Measurements from ENCODE around the gene MFRP.

The MFRP gene

DNA sequence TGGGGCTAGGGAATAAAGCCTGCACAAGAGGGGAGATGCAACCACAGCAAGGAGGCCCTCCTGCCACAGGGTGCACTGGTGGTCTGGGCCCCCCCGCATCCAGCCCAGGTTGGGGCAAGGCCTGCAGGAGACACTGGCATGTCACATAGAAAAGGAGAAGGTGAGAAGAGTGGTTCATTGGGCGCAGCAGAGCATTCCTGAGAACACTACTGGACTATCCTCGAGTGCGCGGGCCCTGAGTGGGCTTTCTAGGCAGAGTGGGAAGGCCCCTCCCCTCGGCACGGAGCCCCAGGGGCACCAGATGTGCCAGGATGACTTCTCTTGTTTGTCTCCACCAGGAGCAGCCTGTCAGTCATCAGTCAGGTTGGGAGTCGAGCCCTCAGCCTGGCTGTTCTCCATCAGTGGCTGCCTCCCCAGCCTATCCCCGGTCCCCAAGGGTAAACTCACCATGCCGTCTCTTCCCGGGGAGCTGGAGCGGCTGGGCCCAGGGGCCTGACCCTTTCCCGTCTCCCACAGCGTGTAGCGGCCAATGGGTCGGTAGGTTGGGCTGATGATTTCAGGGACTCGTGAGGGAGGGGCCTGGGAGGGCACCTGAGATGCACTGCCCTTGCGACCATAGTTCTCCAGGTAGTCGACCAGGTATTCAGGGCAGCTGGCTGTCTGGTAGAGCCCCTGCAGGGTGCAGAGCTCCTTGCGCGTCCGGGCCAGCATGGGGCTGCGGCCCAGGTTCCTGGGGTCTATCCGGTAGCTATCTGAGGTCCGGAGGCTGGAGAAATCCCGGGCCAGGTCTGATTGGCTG, 26.0 kb upstream of the MFRP start:
- no peak for DNase-seq

GRCh38 chr11:119371778-119372182, 25.3 kb upstream of the MFRP start:
- DNase-seq: no peak

GRCh38 chr11:119371067-119371601, 24.6 kb upstream of the MFRP start:
- DNase-seq: no peak

DNA sequence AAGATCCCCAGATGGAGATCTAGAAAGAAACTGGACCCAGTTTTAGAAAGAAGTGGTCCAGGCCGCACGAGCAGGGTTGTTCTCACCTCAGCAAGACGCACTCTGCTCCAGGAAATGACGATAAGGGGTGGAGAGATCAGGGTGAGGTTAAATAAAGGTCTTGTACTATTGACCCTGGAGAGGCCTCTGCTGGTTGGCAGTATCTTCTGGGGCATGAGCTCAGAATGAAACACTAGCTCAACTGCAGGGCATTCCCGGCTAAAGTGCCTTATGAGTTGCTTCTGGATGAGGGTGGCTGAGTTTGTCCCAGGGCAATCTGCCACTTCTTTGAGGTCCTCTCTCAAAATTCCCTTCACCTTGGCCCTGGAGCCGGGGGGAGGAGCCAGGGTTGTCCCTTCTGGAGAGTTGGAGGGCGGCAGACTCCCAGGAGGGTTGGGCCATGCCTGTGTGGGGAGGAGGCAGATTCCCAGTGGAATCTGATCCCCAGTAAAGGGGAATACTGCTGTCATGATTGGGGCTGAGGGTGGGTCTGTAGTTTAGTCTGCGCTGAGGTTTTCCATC, 24.1 kb upstream of the MFRP start:
- DNase-seq: no peak

DNA sequence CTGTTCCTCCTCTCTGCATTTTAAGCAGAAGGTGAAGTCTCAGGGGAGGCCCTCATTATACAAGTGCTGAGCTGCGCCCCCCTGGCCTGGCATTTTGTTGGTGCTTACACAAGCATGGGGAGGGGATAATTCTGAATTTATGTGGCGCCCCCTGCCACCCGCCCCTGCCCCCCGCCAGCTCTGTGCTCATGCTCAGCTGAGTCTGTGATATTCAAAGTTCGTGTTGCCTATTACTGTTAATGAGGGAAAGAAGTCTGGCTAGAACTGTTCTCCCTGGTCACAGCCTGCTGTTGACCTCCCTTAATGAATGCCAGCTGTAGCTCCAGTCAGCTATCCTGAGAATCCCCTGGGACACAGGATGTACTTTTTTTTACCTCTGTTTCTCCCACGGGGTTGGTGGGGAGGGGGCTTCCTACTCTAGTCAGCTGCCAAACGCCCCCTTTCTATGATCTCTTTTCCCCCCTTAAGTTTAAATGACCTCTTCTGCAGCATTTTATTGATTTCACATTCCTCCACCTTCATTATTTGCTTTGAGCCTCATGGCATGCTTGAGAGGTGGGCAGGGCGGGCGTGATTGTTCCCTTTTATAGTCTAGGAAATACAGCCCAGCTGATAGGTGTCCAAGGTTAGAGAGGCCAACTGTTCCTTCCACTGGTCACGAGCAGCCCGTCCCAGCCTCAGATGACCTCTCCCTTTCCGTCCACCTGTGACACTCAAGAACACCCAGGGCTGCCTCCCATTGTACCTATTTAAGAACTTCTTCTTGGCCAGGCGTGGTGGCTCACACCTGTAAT, 22.8 kb upstream of the MFRP start:
- no peak for DNase-seq

- DNase-seq: no peak
Observed at GRCh38 chr11:119368121-119369034, 21.9 kb upstream of the MFRP start.

DNA sequence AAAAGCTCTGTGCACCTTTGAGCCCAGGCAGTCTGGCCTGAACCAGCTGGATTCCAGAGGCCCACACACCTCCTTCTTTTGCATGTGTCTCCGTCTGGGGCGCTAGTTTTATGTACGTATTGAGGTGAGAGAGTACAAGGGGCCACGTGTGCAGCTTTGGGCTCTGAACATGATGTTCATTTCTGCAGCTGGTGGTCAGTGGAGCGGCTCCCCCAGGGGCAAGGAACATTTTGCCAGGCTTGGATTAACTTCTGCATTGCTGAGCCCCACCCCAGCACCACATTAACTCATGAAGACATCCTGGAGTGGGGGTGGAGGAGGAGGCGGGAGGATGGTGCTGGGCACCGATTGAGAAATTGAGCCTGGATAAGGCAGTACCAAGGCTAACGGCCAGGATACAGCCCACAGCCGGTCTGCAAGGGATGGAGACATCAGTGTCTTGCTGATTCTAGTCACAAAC, 21.2 kb upstream of the MFRP start:
- DNase-seq: no peak

GRCh38 chr11:119366690-119367620, 20.4 kb upstream of the MFRP start:
- DNase-seq: no peak

GRCh38 chr11:119365071-119365591, 18.6 kb upstream of the MFRP start:
- no peak for DNase-seq

- DNase-seq: peak; percentile 46
Observed at GRCh38 chr11:119363851-119364590, 17.5 kb upstream of the MFRP start.

- no peak for DNase-seq
Observed at GRCh38 chr11:119363081-119363850, 16.8 kb upstream of the MFRP start.

DNA sequence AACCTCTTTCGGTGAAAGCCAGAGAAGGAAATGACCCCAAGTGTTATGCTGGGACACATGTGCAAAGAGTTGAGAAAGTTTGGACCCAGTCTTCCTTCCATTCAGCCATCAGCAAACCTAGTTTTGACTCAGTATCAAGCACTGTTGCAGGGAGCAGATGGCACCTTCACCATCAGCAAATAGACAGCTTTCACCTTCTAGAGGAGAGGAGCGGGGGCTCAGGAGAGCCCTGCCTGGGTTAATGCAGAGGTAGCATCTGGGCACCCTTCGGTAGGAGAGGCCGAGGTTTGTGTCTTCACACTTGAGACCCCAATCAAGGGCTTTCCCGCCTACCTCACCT, 16.2 kb upstream of the MFRP start:
- no peak for DNase-seq

- no peak for DNase-seq
Observed at GRCh38 chr11:119361941-119362725, 15.6 kb upstream of the MFRP start.

DNA sequence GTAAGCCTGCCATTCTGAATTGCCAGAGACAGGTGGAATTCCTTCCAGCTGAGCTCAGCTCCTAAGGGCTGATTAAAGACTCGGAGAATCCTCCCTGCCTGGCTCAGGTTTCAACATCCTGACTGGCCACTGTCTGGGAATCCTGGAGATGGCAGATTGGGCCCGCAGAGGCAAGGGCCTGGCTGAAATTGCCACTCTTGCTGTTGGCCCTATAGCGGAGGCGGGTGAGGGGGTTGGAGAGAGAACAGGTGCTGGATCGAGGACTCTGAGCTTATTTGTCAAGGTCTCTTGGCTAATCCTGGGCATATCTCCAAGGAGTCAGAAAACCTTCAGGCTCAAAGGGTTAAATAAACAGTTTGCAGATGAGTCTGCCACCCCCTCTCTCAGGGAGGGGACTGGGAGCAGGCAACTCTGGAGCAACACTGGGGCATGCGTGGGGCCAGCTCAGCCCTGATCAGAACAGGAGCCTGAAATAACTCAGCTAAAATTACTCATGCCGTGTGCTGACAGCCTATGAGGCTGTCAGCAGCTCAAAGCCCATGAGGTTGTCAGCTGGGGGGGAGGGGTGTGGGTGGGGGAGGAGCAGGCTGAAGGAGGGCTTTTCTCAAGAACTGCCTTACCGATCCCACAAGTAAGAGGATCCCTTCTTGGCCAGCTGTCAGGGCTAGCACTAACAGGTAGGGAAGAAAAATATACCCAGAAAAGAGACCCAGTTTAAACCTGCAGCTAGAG, 14.7 kb upstream of the MFRP start:
- DNase-seq: no peak

- DNase-seq: no peak
Observed at GRCh38 chr11:119359365-119360214, 13.1 kb upstream of the MFRP start.

- no peak for DNase-seq
Observed at GRCh38 chr11:119357074-119357473, 10.6 kb upstream of the MFRP start.
